K562 (cell line): ENCODE measurements around the gene TTC38. TPM values are rescaled to one million over a fixed set of nuclear protein-coding genes. Genes with fewer than 3 reads are reported as not detected.

Experiments used
- AFF4 ChIP-seq: sonication (generic); formaldehyde crosslinking; IDR thresholded peaks from 2 replicates; pipeline ENCODE4 v1.8.0; 2023; ENCODE audit warnings: mild to moderate bottlenecking, missing genetic modification reagents
- ARID4B ChIP-seq: sonication (generic); formaldehyde crosslinking; IDR thresholded peaks from 2 replicates; pipeline ENCODE4 v1.8.0; 2022; ENCODE audit warnings: mild to moderate bottlenecking, missing genetic modification reagents
- BDP1 ChIP-seq: IDR thresholded peaks from 3 replicates; pipeline ENCODE4 v1.6.1; 2011; ENCODE audit not compliant: insufficient read length, insufficient read depth
- DPF2 ChIP-seq: fragments of 450-650 bp; IDR thresholded peaks from 2 replicates; pipeline ENCODE4 v1.6.1; 2016
- FOS ChIP-seq: IDR thresholded peaks from 3 replicates; pipeline ENCODE4 v1.6.1; 2011; ENCODE audit not compliant: insufficient read length; ENCODE audit errors: extremely low read depth
- GABPB2 ChIP-seq: fragments of 250-450 bp; sonication (Bioruptor Pico); conservative IDR thresholded peaks from 2 replicates; pipeline ENCODE4 v1.5.1; 2021; ENCODE audit warnings: mild to moderate bottlenecking
- MAX ChIP-seq: sonication (generic); formaldehyde crosslinking; IDR thresholded peaks from 2 replicates; pipeline ENCODE4 v1.9.0; 2022; ENCODE audit warnings: mild to moderate bottlenecking, missing genetic modification reagents
- MTA2 ChIP-seq: fragments of 450-650 bp; IDR thresholded peaks from 2 replicates; pipeline ENCODE4 v1.6.1; 2016; ENCODE audit warnings: low read depth
- PML ChIP-seq: IDR thresholded peaks from 2 replicates; pipeline ENCODE4 v1.6.1; 2012; ENCODE audit warnings: low read length, inconsistent platforms
- RREB1 ChIP-seq: fragments of 250-450 bp; sonication (Bioruptor Pico); IDR thresholded peaks from 2 replicates; pipeline ENCODE4 v1.4.0; 2020
- ZBTB43 ChIP-seq: sonication (generic); formaldehyde crosslinking; IDR thresholded peaks from 2 replicates; pipeline ENCODE4 v1.8.0; 2023; ENCODE audit warnings: mild to moderate bottlenecking, missing genetic modification reagents
- ZNF316 ChIP-seq: fragments of 450-650 bp; IDR thresholded peaks from 2 replicates; pipeline ENCODE4 v1.6.1; 2016
- ZNF778 ChIP-seq: fragments of 450-650 bp; formaldehyde crosslinking; IDR thresholded peaks from 2 replicates; pipeline ENCODE4 v1.4.0; 2020; ENCODE audit warnings: mild to moderate bottlenecking, moderate library complexity
- polyA plus RNA-seq, 8 experiments: library from polyadenylated mRNA; depleted of rRNA in 4 of 8; stranded (reverse) in 5 of 8; unstranded in 3 of 8; fragments of >200 nt; fragmentation: Nextera tagmentation in 2 of 8; fragmentation: Illumina TruSeq in 1 of 8; extraction: Ambion mirVana in 2 of 8; extraction: Trizol in 1 of 8; gene quantifications; 2 replicates each; pipeline versions ENCODE4 v1.2.1 to v1.2.3, GENCODE V29; 2011 to 2014; ENCODE audit warnings: inconsistent platforms in 1 of 8, missing spikeins in 1 of 8
- total RNA-seq, 7 experiments: library from RNA; depleted of rRNA in 6 of 7; stranded (reverse); fragments of >200 nt in 6 of 7; fragmentation: Illumina TruSeq in 2 of 7; extraction: Trizol in 2 of 7; gene quantifications; 2 replicates each; pipeline versions ENCODE4 v1.2.1 to v1.2.3, GENCODE V29; 2011 to 2021; ENCODE audit warnings: low replicate concordance in 1 of 7

The TTC38 gene
- total and polyA plus RNA-seq, 9 of the 15 experiments (the other 6 are each of a cell fraction or from before 2014, with no cell fraction given) = 0.84 to 28.4 (median 18.1) TPM

DNA sequence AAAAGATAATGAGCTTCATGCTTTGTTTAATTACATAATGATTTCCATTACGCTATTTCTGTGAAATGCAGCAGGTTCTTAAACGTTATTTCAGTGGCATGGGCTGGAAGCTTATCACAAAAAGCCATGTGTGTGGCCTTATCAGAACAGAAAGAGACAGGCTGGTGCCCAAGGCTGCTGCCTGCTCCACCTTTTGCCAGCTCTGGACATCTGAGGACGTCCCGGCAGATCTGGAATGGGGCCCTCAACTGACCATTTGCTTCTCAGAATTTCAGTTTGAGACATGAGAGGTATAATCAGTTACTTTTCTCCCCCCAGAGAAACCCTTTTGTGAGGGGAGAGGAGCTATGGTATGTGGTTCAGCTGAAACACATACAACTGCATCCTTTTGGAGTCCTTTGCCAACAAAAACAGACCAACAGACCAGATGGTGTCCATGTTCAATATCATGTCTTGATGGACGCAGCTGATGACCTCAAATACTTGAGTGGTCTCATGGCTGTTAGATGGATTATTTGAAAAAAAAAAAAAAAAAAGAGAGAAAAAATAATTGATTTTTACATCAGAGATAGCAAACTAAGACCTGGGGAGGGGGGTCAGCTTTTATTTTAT is 26.3 kb upstream of the TTC38 start (continued):
- no peak for TF ChIP-seq ARID4B (CRISPR knock-in tag)
- no peak for TF ChIP-seq AFF4 (CRISPR knock-in tag)
- TF ChIP-seq MTA2 = no peak
- TF ChIP-seq RREB1 = no peak
- no peak for TF ChIP-seq ZNF316
- no peak for TF ChIP-seq BDP1
- TF ChIP-seq DPF2 = peak; percentile 47
- TF ChIP-seq GABPB2 (CRISPR knock-in tag) = no peak
- TF ChIP-seq PML = no peak
- TF ChIP-seq ZNF778 (CRISPR knock-in tag) = no peak
- TF ChIP-seq ZBTB43 (CRISPR knock-in tag) = no peak
- TF ChIP-seq FOS = no peak
- TF ChIP-seq MAX (CRISPR knock-in tag) = no peak
